HG03442 (cell line): ENCODE data around the gene STAG3.
"Not testable (repeated sequence)": the region's sequence is repeated elsewhere in the genome, so short reads cannot be mapped to it uniquely, and the experiment has no call there.

Source experiments
- ATAC-seq: cut with Tn5 transposase; IDR thresholded peaks from one replicate; pipeline ENCODE4 v1.9.1; 2021; ENCODE audit warnings: mild to moderate bottlenecking, moderate library complexity; ENCODE audit not compliant: unreplicated experiment

The STAG3 gene

GRCh38 chr7:100210805-100211204, 33.1 kb downstream of the STAG3 start:
- ATAC-seq, result no peak

- peak; percentile 45 for ATAC-seq
These were observed 33.6 kb downstream of the STAG3 start for GRCh38 chr7:100211342-100211780.

- no peak for ATAC-seq
These were observed 35.0 kb downstream of the STAG3 start for GRCh38 chr7:100212631-100213286.

- ATAC-seq, result no peak
These were observed 36.0 kb downstream of the STAG3 start for GRCh38 chr7:100213672-100214071.

GRCh38 chr7:100214356-100214755, 36.6 kb downstream of the STAG3 start:
- ATAC-seq, result not testable (repeated sequence)

GRCh38 chr7:100215895-100216294, 38.2 kb downstream of the STAG3 start:
- no peak for ATAC-seq

GRCh38 chr7:100217934-100218333, 40.2 kb downstream of the STAG3 start:
- peak; percentile 2 for ATAC-seq

- no peak for ATAC-seq
These were observed 41.6 kb downstream of the STAG3 start for GRCh38 chr7:100219271-100219737.

GRCh38 chr7:100219801-100220585, 42.3 kb downstream of the STAG3 start, which contains the start of gene PVRIG:
TSS of gene PVRIG (plus strand) at chr7:100219949. CDS start at chr7:100219971, 22 bp downstream.
- ATAC-seq, result not testable (repeated sequence)

- no peak for ATAC-seq
These were observed 43.0 kb downstream of the STAG3 start for GRCh38 chr7:100220586-100221230.

GRCh38 chr7:100221231-100221718, 43.6 kb downstream of the STAG3 start:
- no peak for ATAC-seq

GRCh38 chr7:100221767-100222444, 44.2 kb downstream of the STAG3 start:
- ATAC-seq, result no peak

- ATAC-seq, result no peak
These were observed 44.9 kb downstream of the STAG3 start for GRCh38 chr7:100222445-100223132.

- not testable (repeated sequence) for ATAC-seq
These were observed 45.7 kb downstream of the STAG3 start for GRCh38 chr7:100223376-100223927.

GRCh38 chr7:100224891-100225290, 47.2 kb downstream of the STAG3 start:
- not testable (repeated sequence) for ATAC-seq

- not testable (repeated sequence) for ATAC-seq
These were observed 57.1 kb downstream of the STAG3 start for GRCh38 chr7:100234660-100235317.

GRCh38 chr7:100239975-100240374, 62.3 kb downstream of the STAG3 start:
- not testable (repeated sequence) for ATAC-seq

GRCh38 chr7:100243385-100243784, 65.7 kb downstream of the STAG3 start:
- peak; percentile 69 for ATAC-seq

GRCh38 chr7:100244988-100245605, 67.4 kb downstream of the STAG3 start:
- not testable (repeated sequence) for ATAC-seq
